IMR-90 (cell line): ENCODE results near the gene HFE. TPM values are rescaled to one million over a fixed set of nuclear protein-coding genes. Genes with fewer than 3 reads are reported as not detected.

Experiments used
- ATAC-seq: fragments of 200-7000 bp; cut with Tn5 transposase; 2 replicates; pipeline ENCODE4 v1.9.1; 2020; ENCODE audit warnings: low read depth, mild to moderate bottlenecking, moderate library complexity
- BruUV-seq: library from RNA; stranded (reverse); fragments of 400-500 nt; replicated peaks from 2 replicates; lab custom pipeline; 2021; lab: Mats Ljungman, UMichigan
- CTCF ChIA-PET: fragments of 300-600 bp; formaldehyde crosslinking; extraction: SDS; loops from one replicate; lab custom pipeline; 2021; ENCODE audit warnings: antibody characterized with exemption; lab: Yijun Ruan, JAX
- POLR2A ChIA-PET: fragments of 300-600 bp; sonication (Branson Sonifier 250); formaldehyde crosslinking; loops from one replicate; lab custom pipeline; 2022; ENCODE audit warnings: antibody characterized with exemption; ENCODE audit not compliant: unreplicated experiment; lab: Charles Lee
- DNase-seq: peaks from one replicate; pipeline ENCODE4 v3.0.0; 2013
- H2AFZ ChIP-seq: replicated peaks from 2 replicates; pipeline ENCODE3; 2013; ENCODE audit warnings: low read length, mild to moderate bottlenecking; ENCODE audit not compliant: poor library complexity
- H2AK5ac ChIP-seq: 2 replicates; pipeline ENCODE4 v1.6.1; 2013; ENCODE audit warnings: low read depth, low read length, inconsistent platforms
- H2AK9ac ChIP-seq: replicated peaks from 2 replicates; pipeline ENCODE3; 2013; ENCODE audit warnings: mild to moderate bottlenecking, low read depth, low read length, moderate library complexity; ENCODE audit not compliant: poor library complexity
- H2BK120ac ChIP-seq: 2 replicates; pipeline ENCODE4 v1.6.1; 2013; ENCODE audit warnings: low read depth, low read length, inconsistent platforms
- H2BK15ac ChIP-seq: 3 replicates; pipeline ENCODE4 v1.6.1; 2013; ENCODE audit warnings: low read depth, low read length, inconsistent platforms
- H2BK20ac ChIP-seq: 2 replicates; pipeline ENCODE4 v1.6.1; 2013; ENCODE audit warnings: low read depth, mild to moderate bottlenecking, inconsistent platforms, low read length, moderate library complexity
- H2BK5ac ChIP-seq: 2 replicates; pipeline ENCODE4 v1.6.1; 2013; ENCODE audit warnings: mild to moderate bottlenecking, low read depth, low read length, inconsistent platforms; ENCODE audit not compliant: poor library complexity, severe bottlenecking
- H3K14ac ChIP-seq: replicated peaks from 2 replicates; pipeline ENCODE4 v1.6.1; 2013; ENCODE audit warnings: low read depth, low read length, inconsistent platforms
- H3K18ac ChIP-seq: 2 replicates; pipeline ENCODE4 v1.6.1; 2013; ENCODE audit warnings: low read depth, low read length, control low read depth
- H3K23ac ChIP-seq: 2 replicates; pipeline ENCODE4 v1.6.1; 2013; ENCODE audit warnings: low read depth, low read length, inconsistent platforms
- H3K27ac ChIP-seq: 2 replicates; pipeline ENCODE4 v1.5.1; 2013; ENCODE audit warnings: mild to moderate bottlenecking, control low read depth, low read length; ENCODE audit not compliant: insufficient read depth
- H3K27me3 ChIP-seq: 2 replicates; pipeline ENCODE4 v1.6.1; 2013; ENCODE audit warnings: low read length; ENCODE audit not compliant: control insufficient read depth, insufficient read depth
- H3K36me3 ChIP-seq: 2 replicates; pipeline ENCODE4 v1.6.1; 2013; ENCODE audit warnings: low read length, mixed read lengths; ENCODE audit not compliant: control insufficient read depth, insufficient read depth
- H3K4ac ChIP-seq: 2 replicates; pipeline ENCODE4 v1.6.1; 2013; ENCODE audit warnings: low read depth, low read length, inconsistent platforms
- H3K4me1 ChIP-seq: 2 replicates; pipeline ENCODE4 v1.6.1; 2013; ENCODE audit warnings: low read length, mixed read lengths; ENCODE audit not compliant: control insufficient read depth, insufficient read depth
- H3K4me2 ChIP-seq: 2 replicates; pipeline ENCODE4 v1.6.1; 2013; ENCODE audit warnings: low read depth, mild to moderate bottlenecking, control low read depth, low read length, moderate library complexity
- H3K4me3 ChIP-seq: 2 replicates; pipeline ENCODE4 v1.5.1; 2013; ENCODE audit warnings: low read depth, mild to moderate bottlenecking, control low read depth, low read length, moderate library complexity; ENCODE audit not compliant: insufficient read depth
- H3K56ac ChIP-seq: 2 replicates; pipeline ENCODE4 v1.6.1; 2013; ENCODE audit warnings: low read length, inconsistent platforms; ENCODE audit not compliant: insufficient read depth; ENCODE audit errors: extremely low read depth
- H3K79me1 ChIP-seq, 2 experiments: 2 replicates each; pipeline ENCODE4 v1.6.1; 2013; ENCODE audit warnings: low read length in 2 of 2, inconsistent platforms in 1 of 2, low read depth in 1 of 2
- H3K9ac ChIP-seq: 2 replicates; pipeline ENCODE4 v1.6.1; 2013; ENCODE audit warnings: low read depth, low read length, control low read depth
- H3K9me1 ChIP-seq: 2 replicates; pipeline ENCODE4 v1.6.1; 2013; ENCODE audit warnings: low read length, inconsistent platforms; ENCODE audit not compliant: insufficient read depth
- H3K9me3 ChIP-seq: 2 replicates; pipeline ENCODE4 v1.6.1; 2013; ENCODE audit warnings: low read length; ENCODE audit not compliant: control insufficient read depth, insufficient read depth
- H4K20me1 ChIP-seq: 2 replicates; pipeline ENCODE4 v1.6.1; 2013; ENCODE audit warnings: low read length, inconsistent platforms; ENCODE audit not compliant: insufficient read depth
- H4K5ac ChIP-seq: 2 replicates; pipeline ENCODE4 v1.6.1; 2013; ENCODE audit warnings: mild to moderate bottlenecking, low read depth, low read length, control low read depth
- H4K8ac ChIP-seq, 2 experiments: 2 replicates each; pipeline ENCODE4 v1.6.1; 2013; ENCODE audit warnings: low read depth in 2 of 2, low read length in 2 of 2, control low read depth in 1 of 2, inconsistent platforms in 1 of 2
- H4K91ac ChIP-seq: 2 replicates; pipeline ENCODE4 v1.6.1; 2013; ENCODE audit warnings: low read depth, low read length, inconsistent platforms; ENCODE audit not compliant: insufficient read depth
- BHLHE40 ChIP-seq: fragments of 150-350 bp; IDR thresholded peaks from 2 replicates; pipeline ENCODE4 v1.6.1; 2016; ENCODE audit warnings: mild to moderate bottlenecking, low read depth, low read length
- CTCF ChIP-seq: conservative IDR thresholded peaks from 2 replicates; pipeline ENCODE4 v1.5.1; 2012; ENCODE audit warnings: mild to moderate bottlenecking, low read depth, low read length, improper control_type of control experiment
- MAFK ChIP-seq: IDR thresholded peaks from 2 replicates; pipeline ENCODE4 v1.6.1; 2012; ENCODE audit warnings: low read depth, low read length, improper control_type of control experiment
- MAZ ChIP-seq: IDR thresholded peaks from 2 replicates; pipeline ENCODE4 v1.6.1; 2012; ENCODE audit warnings: low read depth, mild to moderate bottlenecking, low read length, improper control_type of control experiment, moderate library complexity, borderline replicate concordance
- MXI1 ChIP-seq: IDR thresholded peaks from 2 replicates; pipeline ENCODE4 v1.6.1; 2012; ENCODE audit warnings: low read depth, mild to moderate bottlenecking, low read length, moderate library complexity, borderline replicate concordance
- NFE2L2 ChIP-seq: fragments of 150-350 bp; IDR thresholded peaks from 2 replicates; pipeline ENCODE4 v1.6.1; 2016; ENCODE audit warnings: low read depth, mild to moderate bottlenecking, low read length
- RAD21 ChIP-seq: IDR thresholded peaks from 2 replicates; pipeline ENCODE4 v1.6.1; 2012; ENCODE audit warnings: low read length, improper control_type of control experiment
- RFX5 ChIP-seq: IDR thresholded peaks from 2 replicates; pipeline ENCODE4 v1.8.0; 2012; ENCODE audit warnings: low read depth, mild to moderate bottlenecking, low read length, moderate library complexity
- SMC3 ChIP-seq: fragments of 150-350 bp; IDR thresholded peaks from 2 replicates; pipeline ENCODE4 v1.6.1; 2016; ENCODE audit warnings: low read depth, mild to moderate bottlenecking, antibody characterized with exemption, low read length, moderate library complexity
- USF2 ChIP-seq: fragments of 150-350 bp; IDR thresholded peaks from 2 replicates; pipeline ENCODE4 v1.6.1; 2017; ENCODE audit warnings: mild to moderate bottlenecking, antibody characterized with exemption, low read length, low read depth
- WGBS, 2 experiments: methylation state at CpG; one replicate each; pipeline versions ENCODE4 v1.1.5 to v1.1.7; 2013; ENCODE audit warnings: missing lambda C conversion rate in 2 of 2; ENCODE audit not compliant: insufficient read length in 1 of 2; ENCODE audit errors: extremely low coverage in 2 of 2; 5-methylcytosine and 5-hydroxymethylcytosine counted together
- dilution Hi-C: fragments of 300-500 bp; cut with HindIII; formaldehyde crosslinking; loops from one replicate; pipeline ENCODE4 v1.14.3; 2018; ENCODE audit warnings: low sequenced_read_pairs; ENCODE audit not compliant: unreplicated experiment
- in situ Hi-C: fragments of 300-500 bp; cut with MboI; formaldehyde crosslinking; loops from 3 replicates; pipeline ENCODE4 v1.14.3; 2019; ENCODE audit warnings: low sequenced_read_pairs, inconsistent platforms, mixed read lengths
- intact Hi-C: fragments of 100-400 bp; cut with micrococcal nuclease; formaldehyde crosslinking; loops from 2 replicates; pipeline ENCODE4 v1.10.0; 2022
- polyA plus RNA-seq, 3 experiments: library from polyadenylated mRNA; depleted of rRNA; stranded (reverse); fragments of >200 nt; gene quantifications; 2 replicates each; pipeline ENCODE4 v1.2.3, GENCODE V29; 2012; ENCODE audit warnings: low replicate concordance in 1 of 3
- total RNA-seq: library from RNA; depleted of rRNA; stranded (reverse); fragments of >200 nt; gene quantifications from 2 replicates; pipeline ENCODE4 v1.2.3, GENCODE V29; 2012

HFE gene
- total and polyA plus RNA-seq, 2 of the 4 experiments (the other 2 are of a cell fraction), result 14.9 to 15.7 TPM

- no peaks in the 10 kb centered on the region for H3K9me3 ChIP-seq
- peak overlapping the region; percentile 13 for H2BK5ac ChIP-seq
- H3K56ac ChIP-seq, result no peak overlapping the region
- 0 out of 2 replicates have a peak overlapping the region, but pooled peaks have one; percentile 2 for H2BK20ac ChIP-seq
- H3K36me3 ChIP-seq, result no peaks in the 10 kb centered on the region
- no peaks in the 10 kb centered on the region for H3K4me1 ChIP-seq
- H2BK120ac ChIP-seq, result peak overlapping the region; percentile 7; the same call in 1 of the 2 replicates
- no peak overlapping the region for H2BK15ac ChIP-seq
- H4K20me1 ChIP-seq, result no peaks in the 10 kb centered on the region
- peak overlapping the region; percentile 19; the same call in 1 of the 2 replicates for H4K91ac ChIP-seq
- peak; percentile 82 for DNase-seq
- peak overlapping the region; percentile 66 for H2AFZ ChIP-seq
- H3K9me1 ChIP-seq, result no peaks in the 10 kb centered on the region
- H3K79me1 ChIP-seq, result no peaks in the 10 kb centered on the region
- BruUV-seq, result no TSS peak
- H4K5ac ChIP-seq, result no peak overlapping the region
- in situ Hi-C loops (loop anchor here (5.0 kb wide), 1 partner anchor 36 kb away; a partner anchor contains a TSS), dilution Hi-C loops (no loop called here), intact Hi-C loops (loop anchor here (1.0 to 2.0 kb wide), 3 partner anchors 31 to 129 kb away; a partner anchor contains a TSS)
- peak; percentile 98 for ATAC-seq
- ChIA-PET POLR2A (no interaction called here), CTCF (interaction anchor here (0.6 to 2.8 kb wide), 13 partner anchors 20 to 219 kb away, joined by 3 to 9 read pairs (median 5); partner anchors contain the start of gene HFE)
- H3K14ac ChIP-seq, result 0 out of 2 replicates have a peak overlapping the region, but pooled peaks have one; percentile 6
- H3K4me3 ChIP-seq, result no peak overlapping the region
- H3K4ac ChIP-seq, result no peak overlapping the region
- H3K4me2 ChIP-seq, result 0 out of 2 replicates have a peak overlapping the region, but pooled peaks have one; percentile 38
- H3K18ac ChIP-seq, result peak overlapping the region; percentile 58; the same call in 1 of the 2 replicates
- H4K8ac ChIP-seq, result peak overlapping the region in 1 of 2 experiments; percentile 61; a peak in 2 of 4 replicates
- H2AK9ac ChIP-seq, result no peak overlapping the region
- H3K27me3 ChIP-seq, result no peaks in the 10 kb centered on the region
- no peak overlapping the region for H3K23ac ChIP-seq
- no peak overlapping the region for H2AK5ac ChIP-seq
- TF ChIP-seq USF2 (no peak), CTCF (peak; percentile 96), RAD21 (peak; percentile 90), MAZ (no peak), MAFK (peak; percentile 82), BHLHE40 (no peak), RFX5 (no peak), SMC3 (peak; percentile 91), MXI1 (no peak), NFE2L2 (peak; percentile 80)
- no peak overlapping the region for H3K9ac ChIP-seq
- peak overlapping the region; percentile 33; the same call in 1 of the 2 replicates for H3K27ac ChIP-seq
- no CpG with 5 or more reads among the region's 4 CpGs for whole genome bisulfite sequencing, 2 experiments
Measured at GRCh38 chr6:26065952-26066380, 21.3 kb upstream of the HFE start.
